GM23338 (cell line): ENCODE results near the gene HSPA12B. TPM values are rescaled to one million over a fixed set of nuclear protein-coding genes. Genes with fewer than 3 reads are reported as not detected.

ENCODE experiments used
- ATAC-seq: fragments of 200-7000 bp; cut with Tn5 transposase; 3 replicates; pipeline ENCODE4 v1.9.1; 2020
- DNase-seq: peaks from one replicate; pipeline ENCODE4 v3.0.0-alpha.2; 2015; ENCODE audit warnings: low spot score
- H2AFZ ChIP-seq: fragments of 200-600 bp; sonication (generic); 2 replicates; pipeline ENCODE4 v1.8.0; 2016; ENCODE audit warnings: antibody characterized with exemption, mild to moderate bottlenecking, moderate library complexity
- H3F3A ChIP-seq: fragments of 200-600 bp; sonication (generic); replicated peaks from 2 replicates; pipeline ENCODE4 v1.8.0; 2017; ENCODE audit warnings: antibody characterized with exemption, mixed run types, low read depth
- H3K27ac ChIP-seq: fragments of 200-600 bp; sonication (generic); 2 replicates; pipeline ENCODE4 v1.6.1; 2016; ENCODE audit warnings: low read depth
- H3K27me3 ChIP-seq: fragments of 200-600 bp; sonication (generic); 2 replicates; pipeline ENCODE4 v1.8.0; 2016; ENCODE audit warnings: mild to moderate bottlenecking, mixed run types, moderate library complexity; ENCODE audit not compliant: insufficient read depth
- H3K36me3 ChIP-seq: fragments of 200-600 bp; sonication (generic); 2 replicates; pipeline ENCODE4 v1.8.0; 2016; ENCODE audit warnings: mild to moderate bottlenecking; ENCODE audit not compliant: insufficient read depth
- H3K4me1 ChIP-seq: fragments of 200-600 bp; sonication (generic); 2 replicates; pipeline ENCODE4 v1.8.0; 2016; ENCODE audit warnings: mild to moderate bottlenecking, moderate library complexity; ENCODE audit not compliant: insufficient read depth
- H3K4me2 ChIP-seq: fragments of 200-600 bp; sonication (generic); 2 replicates; pipeline ENCODE4 v1.7.1; 2017; ENCODE audit warnings: mixed run types
- H3K4me3 ChIP-seq: fragments of 200-600 bp; sonication (generic); 2 replicates; pipeline ENCODE4 v1.6.1; 2016; ENCODE audit warnings: mixed run types
- H3K79me2 ChIP-seq: fragments of 200-600 bp; sonication (generic); replicated peaks from 2 replicates; pipeline ENCODE4 v1.8.0; 2017; ENCODE audit warnings: mild to moderate bottlenecking; ENCODE audit not compliant: insufficient read depth
- H3K9me2 ChIP-seq: fragments of 200-600 bp; sonication (generic); 2 replicates; pipeline ENCODE4 v1.8.0; 2017; ENCODE audit not compliant: insufficient read depth
- H4K20me1 ChIP-seq: fragments of 200-600 bp; sonication (generic); replicated peaks from 2 replicates; pipeline ENCODE4 v1.8.0; 2017; ENCODE audit warnings: mild to moderate bottlenecking; ENCODE audit not compliant: insufficient read depth
- H3K27ac Mint-ChIP-seq: 2 replicates; pipeline ENCODE4 v1.8.0; 2020; ENCODE audit warnings: inconsistent platforms, mild to moderate bottlenecking, moderate library complexity, mixed read lengths
- H3K27me3 Mint-ChIP-seq: 3 replicates; pipeline ENCODE4 v1.8.0; 2022; ENCODE audit warnings: low read depth, mild to moderate bottlenecking, moderate library complexity, mixed read lengths, inconsistent platforms; ENCODE audit not compliant: insufficient read depth, poor library complexity
- H3K36me3 Mint-ChIP-seq: 3 replicates; pipeline ENCODE4 v1.8.0; 2021; ENCODE audit warnings: low read depth, mild to moderate bottlenecking, inconsistent platforms, moderate library complexity, mixed read lengths
- H3K4me1 Mint-ChIP-seq: 3 replicates; pipeline ENCODE4 v1.8.0; 2020; ENCODE audit warnings: mild to moderate bottlenecking, inconsistent platforms, mixed read lengths
- H3K4me3 Mint-ChIP-seq: 3 replicates; pipeline ENCODE4 v1.8.0; 2021; ENCODE audit warnings: moderate library complexity, mild to moderate bottlenecking, inconsistent platforms, mixed read lengths
- H3K9me3 Mint-ChIP-seq: 3 replicates; pipeline ENCODE4 v1.8.0; 2020; ENCODE audit warnings: moderate library complexity, mild to moderate bottlenecking, inconsistent platforms, mixed read lengths
- EZH2 ChIP-seq: fragments of 200-600 bp; sonication (generic); IDR thresholded peaks from one replicate; pipeline ENCODE4 v1.8.0; 2017; ENCODE audit warnings: antibody characterized with exemption, mild to moderate bottlenecking, low read depth; ENCODE audit not compliant: unreplicated experiment
- JUNB ChIP-seq: IDR thresholded peaks from one replicate; pipeline ENCODE4 v1.6.1; 2016; ENCODE audit warnings: antibody characterized with exemption; ENCODE audit not compliant: unreplicated experiment
- polyA plus RNA-seq: library from polyadenylated mRNA; unstranded; fragments of >200 nt; fragmentation: Nextera tagmentation; extraction: Ambion mirVana; gene quantifications from 2 replicates; pipeline ENCODE4 v1.2.1, GENCODE V29; 2016
- total RNA-seq: library from RNA; depleted of rRNA; stranded (reverse); fragments of >200 nt; shearing (Covaris generic); gene quantifications from 2 replicates; pipeline ENCODE4 v1.2.3, GENCODE V29; 2014
- TF ChIP-seq, protein P1 (sequence below), 2 experiments: fragments of 200-600 bp in 1 of 2; sonication (generic) in 1 of 2; conservative IDR thresholded peaks; 2 replicates each; pipeline versions ENCODE4 v1.5.1 to v1.6.1; 2016 to 2017; ENCODE audit warnings: antibody characterized with exemption in 2 of 2, low read depth in 2 of 2, mild to moderate bottlenecking in 2 of 2, moderate library complexity in 1 of 2
- TF ChIP-seq, protein P2 (sequence below): IDR thresholded peaks from one replicate; pipeline ENCODE4 v1.6.1; 2018; ENCODE audit warnings: antibody characterized with exemption; ENCODE audit not compliant: unreplicated experiment

HSPA12B gene
- total and polyA plus RNA-seq, 2 experiments from 2014 or later: 2.8 to 6.5 TPM

DNA sequence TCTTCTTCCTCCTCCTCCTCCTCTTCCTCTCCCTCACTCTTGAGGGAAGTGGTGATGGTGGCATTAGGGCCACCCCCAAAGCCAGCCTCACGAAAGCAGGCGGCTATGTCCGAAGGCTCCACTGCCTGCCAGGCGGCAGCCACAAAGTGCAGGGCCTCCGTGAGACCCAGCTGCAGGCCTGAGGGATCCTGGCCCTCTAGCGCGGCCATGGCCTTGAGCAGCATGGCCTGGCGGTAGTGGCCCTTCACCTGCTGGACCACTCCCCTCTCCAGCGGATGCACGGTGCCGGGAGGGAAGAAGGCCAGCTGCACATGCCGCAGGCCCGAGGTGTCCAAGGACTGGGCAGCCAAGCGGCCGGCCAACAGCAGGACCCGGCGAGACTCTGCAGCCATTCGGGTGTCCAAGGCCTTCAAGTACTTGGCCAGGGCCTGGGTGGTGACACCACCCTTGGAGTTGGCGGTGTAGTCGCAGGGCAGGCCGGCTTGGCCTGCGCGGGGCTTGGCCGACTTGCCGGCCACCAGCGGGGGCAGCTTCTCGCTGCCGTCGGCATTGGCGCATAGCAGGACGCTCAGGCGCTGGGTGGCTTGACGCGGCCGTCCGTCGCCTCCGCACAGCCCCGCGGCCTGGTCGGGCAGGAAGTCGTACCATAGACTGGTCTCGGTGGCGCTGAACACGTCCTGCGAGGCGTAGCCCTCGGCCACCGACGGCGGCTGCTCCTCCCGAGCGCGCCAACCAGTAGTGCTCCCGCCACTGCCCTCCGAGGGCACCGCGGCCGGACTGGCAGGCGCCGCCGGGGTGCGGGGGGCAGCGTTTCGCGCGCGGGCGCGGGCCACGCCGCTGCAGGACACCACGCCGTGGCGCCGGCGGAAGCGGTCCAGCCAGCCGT is 53.0 kb downstream of the HSPA12B start:
- Histone ChIP-seq H3K9me2 (no peaks in the 10 kb centered on the region), H3K36me3 (no peaks in the 10 kb centered on the region), H4K20me1 (peaks cover 25% of the 10 kb centered on the region), H3K4me3 (peak overlapping the region; percentile 67), H3K79me2 (no peaks in the 10 kb centered on the region; the same call in 1 of the 2 replicates), H3K4me1 (peaks cover 7% of the 10 kb centered on the region; the same call in 1 of the 2 replicates), H3K27me3 (peaks cover 34% of the 10 kb centered on the region), H3K4me2 (peak overlapping the region; percentile 82), H2AFZ (0 out of 2 replicates have a peak overlapping the region, but pooled peaks have one; percentile 66), H3K27ac (no peak overlapping the region), H3F3A (peaks cover 7% of the 10 kb centered on the region; the same call in 1 of the 2 replicates)
- peaks cover 6% of the 10 kb centered on the region for H3K36me3 Mint-ChIP-seq
- peaks cover 25% of the 10 kb centered on the region for H3K4me1 Mint-ChIP-seq
- TF ChIP-seq JUNB: no peak
- TF ChIP-seq, protein P1, sequence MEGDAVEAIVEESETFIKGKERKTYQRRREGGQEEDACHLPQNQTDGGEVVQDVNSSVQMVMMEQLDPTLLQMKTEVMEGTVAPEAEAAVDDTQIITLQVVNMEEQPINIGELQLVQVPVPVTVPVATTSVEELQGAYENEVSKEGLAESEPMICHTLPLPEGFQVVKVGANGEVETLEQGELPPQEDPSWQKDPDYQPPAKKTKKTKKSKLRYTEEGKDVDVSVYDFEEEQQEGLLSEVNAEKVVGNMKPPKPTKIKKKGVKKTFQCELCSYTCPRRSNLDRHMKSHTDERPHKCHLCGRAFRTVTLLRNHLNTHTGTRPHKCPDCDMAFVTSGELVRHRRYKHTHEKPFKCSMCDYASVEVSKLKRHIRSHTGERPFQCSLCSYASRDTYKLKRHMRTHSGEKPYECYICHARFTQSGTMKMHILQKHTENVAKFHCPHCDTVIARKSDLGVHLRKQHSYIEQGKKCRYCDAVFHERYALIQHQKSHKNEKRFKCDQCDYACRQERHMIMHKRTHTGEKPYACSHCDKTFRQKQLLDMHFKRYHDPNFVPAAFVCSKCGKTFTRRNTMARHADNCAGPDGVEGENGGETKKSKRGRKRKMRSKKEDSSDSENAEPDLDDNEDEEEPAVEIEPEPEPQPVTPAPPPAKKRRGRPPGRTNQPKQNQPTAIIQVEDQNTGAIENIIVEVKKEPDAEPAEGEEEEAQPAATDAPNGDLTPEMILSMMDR (conservative IDR thresholded peaks at IDR 0.05; ENCODE audit: low read depth in 2 of 2): 0 out of 4 replicates have a peak, but pooled peaks of 1 of the 2 experiments have one; percentile 11
- TF ChIP-seq, protein P2, sequence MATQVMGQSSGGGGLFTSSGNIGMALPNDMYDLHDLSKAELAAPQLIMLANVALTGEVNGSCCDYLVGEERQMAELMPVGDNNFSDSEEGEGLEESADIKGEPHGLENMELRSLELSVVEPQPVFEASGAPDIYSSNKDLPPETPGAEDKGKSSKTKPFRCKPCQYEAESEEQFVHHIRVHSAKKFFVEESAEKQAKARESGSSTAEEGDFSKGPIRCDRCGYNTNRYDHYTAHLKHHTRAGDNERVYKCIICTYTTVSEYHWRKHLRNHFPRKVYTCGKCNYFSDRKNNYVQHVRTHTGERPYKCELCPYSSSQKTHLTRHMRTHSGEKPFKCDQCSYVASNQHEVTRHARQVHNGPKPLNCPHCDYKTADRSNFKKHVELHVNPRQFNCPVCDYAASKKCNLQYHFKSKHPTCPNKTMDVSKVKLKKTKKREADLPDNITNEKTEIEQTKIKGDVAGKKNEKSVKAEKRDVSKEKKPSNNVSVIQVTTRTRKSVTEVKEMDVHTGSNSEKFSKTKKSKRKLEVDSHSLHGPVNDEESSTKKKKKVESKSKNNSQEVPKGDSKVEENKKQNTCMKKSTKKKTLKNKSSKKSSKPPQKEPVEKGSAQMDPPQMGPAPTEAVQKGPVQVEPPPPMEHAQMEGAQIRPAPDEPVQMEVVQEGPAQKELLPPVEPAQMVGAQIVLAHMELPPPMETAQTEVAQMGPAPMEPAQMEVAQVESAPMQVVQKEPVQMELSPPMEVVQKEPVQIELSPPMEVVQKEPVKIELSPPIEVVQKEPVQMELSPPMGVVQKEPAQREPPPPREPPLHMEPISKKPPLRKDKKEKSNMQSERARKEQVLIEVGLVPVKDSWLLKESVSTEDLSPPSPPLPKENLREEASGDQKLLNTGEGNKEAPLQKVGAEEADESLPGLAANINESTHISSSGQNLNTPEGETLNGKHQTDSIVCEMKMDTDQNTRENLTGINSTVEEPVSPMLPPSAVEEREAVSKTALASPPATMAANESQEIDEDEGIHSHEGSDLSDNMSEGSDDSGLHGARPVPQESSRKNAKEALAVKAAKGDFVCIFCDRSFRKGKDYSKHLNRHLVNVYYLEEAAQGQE: no peak
- H3K9me3 Mint-ChIP-seq: no peaks in the 10 kb centered on the region
- peaks cover 12% of the 10 kb centered on the region for H3K27me3 Mint-ChIP-seq
- H3K27ac Mint-ChIP-seq: no peak overlapping the region
- ATAC-seq: peak; percentile 12
- peak overlapping the region; percentile 33; the same call in 2 of the 3 replicates for H3K4me3 Mint-ChIP-seq
- DNase-seq: peak; percentile 62

DNA sequence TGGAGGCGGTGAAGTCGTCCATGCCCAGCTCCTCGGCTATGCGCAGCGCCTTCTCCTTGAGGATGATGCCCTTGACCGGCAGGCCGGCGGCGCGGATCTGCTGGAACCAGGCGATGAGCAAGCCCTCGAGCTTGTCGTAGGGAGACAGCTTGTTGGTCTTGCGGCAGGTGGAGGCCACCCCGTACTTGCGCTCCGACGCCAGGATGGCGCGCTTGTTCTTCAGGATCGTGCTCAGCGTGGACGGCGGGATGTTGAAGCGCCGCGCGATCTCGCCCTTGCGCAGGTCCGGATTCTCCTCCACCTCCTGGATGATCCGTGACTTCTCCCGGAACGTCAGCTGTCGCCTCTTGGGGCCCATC is 53.6 kb downstream of the HSPA12B start:
- Histone ChIP-seq H3K4me3 (peak overlapping the region; percentile 67), H4K20me1 (peaks cover 25% of the 10 kb centered on the region), H3K4me2 (peak overlapping the region; percentile 82), H3F3A (0 out of 2 replicates have a peak, but pooled peaks cover 2% of the 10 kb centered on the region), H3K4me1 (peaks cover 7% of the 10 kb centered on the region; the same call in 1 of the 2 replicates), H3K27me3 (peaks cover 30% of the 10 kb centered on the region), H3K27ac (no peak overlapping the region), H3K36me3 (no peaks in the 10 kb centered on the region), H3K79me2 (no peaks in the 10 kb centered on the region; the same call in 1 of the 2 replicates), H2AFZ (0 out of 2 replicates have a peak overlapping the region, but pooled peaks have one; percentile 66), H3K9me2 (no peaks in the 10 kb centered on the region)
- Mint-ChIP-seq H3K4me3 (peak overlapping the region; percentile 87), H3K36me3 (peaks cover 6% of the 10 kb centered on the region), H3K27me3 (peaks cover 12% of the 10 kb centered on the region), H3K27ac (no peak overlapping the region), H3K4me1 (peaks cover 20% of the 10 kb centered on the region), H3K9me3 (no peaks in the 10 kb centered on the region)
- peak; percentile 4; the same call in 2 of the 3 replicates for ATAC-seq
- peak; percentile 55 for DNase-seq
- TF ChIP-seq EZH2 (peak; percentile 60), JUNB (no peak)
- TF ChIP-seq, protein P1 (conservative IDR thresholded peaks at IDR 0.05; ENCODE audit: low read depth in 2 of 2): 0 out of 4 replicates have a peak, but pooled peaks of 1 of the 2 experiments have one; percentile 1
